ENCODE results near the gene HNRNPL.
A peak's percentile ranks its signal among the peaks of the same experiment; 100 is the strongest.
"Not testable (repeated sequence)": the region's sequence is repeated elsewhere in the genome, so short reads cannot be mapped to it uniquely, and the experiment has no call there.

The HNRNPL gene

DNA sequence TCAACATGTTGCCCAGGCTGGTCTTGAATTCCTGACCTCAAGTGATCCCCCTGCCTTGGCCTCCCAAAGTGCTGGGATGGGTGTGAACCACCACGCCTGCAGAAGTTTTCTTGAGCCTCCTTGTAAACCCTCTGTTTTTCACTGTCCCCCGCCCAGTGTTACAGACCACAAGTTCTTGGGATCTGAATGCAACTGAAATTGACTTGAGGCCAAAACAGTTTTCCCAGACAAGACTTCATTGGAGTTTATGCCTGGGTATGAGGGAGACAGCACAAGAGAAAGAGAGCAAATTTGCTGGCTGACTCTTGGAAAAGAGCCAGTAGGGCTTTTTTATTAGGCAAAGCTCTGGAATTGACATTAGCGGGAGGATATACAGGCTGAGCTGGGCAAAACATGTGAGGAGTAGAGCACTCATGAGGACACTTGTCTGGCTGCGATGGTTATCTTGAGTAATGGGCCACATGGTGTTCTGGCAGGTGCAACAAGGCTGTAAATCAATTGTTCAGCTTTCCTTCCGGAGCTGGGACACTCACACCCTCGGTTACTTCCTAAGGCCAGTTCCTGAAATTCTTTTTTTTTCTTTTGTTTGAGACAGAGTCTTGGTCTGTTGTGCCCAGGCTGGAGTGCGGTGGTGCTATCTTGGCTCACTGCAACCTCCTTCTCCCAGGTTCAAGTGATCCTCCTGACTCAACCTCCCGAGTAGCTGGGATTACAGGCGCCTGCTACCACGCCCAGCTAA lies 12.7 kb upstream of the HNRNPL start:
- Histone ChIP-seq H3K9ac (no peak overlapping the region), H3K27ac (no peak overlapping the region), H3K9me3 (ENCODE audit: control insufficient read depth, low read length) (no peaks in the 10 kb centered on the region), H3K4me3 (ENCODE audit: low read depth, low read length) (no peak overlapping the region), H3K79me2 (no peaks in the 10 kb centered on the region), H3K4me1 (no peaks in the 10 kb centered on the region), H3K4me2 (ENCODE audit: low read length) (peak overlapping the region; percentile 9), H3K27me3 (ENCODE audit: control insufficient read depth, insufficient read depth, low read length) (no peaks in the 10 kb centered on the region), H3K36me3 (ENCODE audit: control insufficient read depth, insufficient read depth, low read length) (no peaks in the 10 kb centered on the region), H2AFZ (no peak overlapping the region)
- TF ChIP-seq, protein P1, sequence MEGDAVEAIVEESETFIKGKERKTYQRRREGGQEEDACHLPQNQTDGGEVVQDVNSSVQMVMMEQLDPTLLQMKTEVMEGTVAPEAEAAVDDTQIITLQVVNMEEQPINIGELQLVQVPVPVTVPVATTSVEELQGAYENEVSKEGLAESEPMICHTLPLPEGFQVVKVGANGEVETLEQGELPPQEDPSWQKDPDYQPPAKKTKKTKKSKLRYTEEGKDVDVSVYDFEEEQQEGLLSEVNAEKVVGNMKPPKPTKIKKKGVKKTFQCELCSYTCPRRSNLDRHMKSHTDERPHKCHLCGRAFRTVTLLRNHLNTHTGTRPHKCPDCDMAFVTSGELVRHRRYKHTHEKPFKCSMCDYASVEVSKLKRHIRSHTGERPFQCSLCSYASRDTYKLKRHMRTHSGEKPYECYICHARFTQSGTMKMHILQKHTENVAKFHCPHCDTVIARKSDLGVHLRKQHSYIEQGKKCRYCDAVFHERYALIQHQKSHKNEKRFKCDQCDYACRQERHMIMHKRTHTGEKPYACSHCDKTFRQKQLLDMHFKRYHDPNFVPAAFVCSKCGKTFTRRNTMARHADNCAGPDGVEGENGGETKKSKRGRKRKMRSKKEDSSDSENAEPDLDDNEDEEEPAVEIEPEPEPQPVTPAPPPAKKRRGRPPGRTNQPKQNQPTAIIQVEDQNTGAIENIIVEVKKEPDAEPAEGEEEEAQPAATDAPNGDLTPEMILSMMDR (IDR thresholded peaks at IDR 0.05) = no peak

GRCh38 chr19:38861368-38861767 lies 11.6 kb upstream of the HNRNPL start:
- no peaks in the 10 kb centered on the region for H3K36me3 ChIP-seq (ENCODE audit: control insufficient read depth, insufficient read depth, low read length)
- H3K4me2 ChIP-seq (ENCODE audit: low read length) = no peak overlapping the region
- no peak overlapping the region for H3K27ac ChIP-seq
- no peaks in the 10 kb centered on the region for H3K79me2 ChIP-seq
- no peaks in the 10 kb centered on the region for H3K27me3 ChIP-seq (ENCODE audit: control insufficient read depth, insufficient read depth, low read length)
- no peak overlapping the region for H3K9ac ChIP-seq
- H2AFZ ChIP-seq = no peak overlapping the region
- H3K4me1 ChIP-seq = no peaks in the 10 kb centered on the region
- no peak overlapping the region for H3K4me3 ChIP-seq (ENCODE audit: low read depth, low read length)
- no peaks in the 10 kb centered on the region for H3K9me3 ChIP-seq (ENCODE audit: control insufficient read depth, low read length)
- TF ChIP-seq, protein P1 (IDR thresholded peaks at IDR 0.05) = no peak

DNA sequence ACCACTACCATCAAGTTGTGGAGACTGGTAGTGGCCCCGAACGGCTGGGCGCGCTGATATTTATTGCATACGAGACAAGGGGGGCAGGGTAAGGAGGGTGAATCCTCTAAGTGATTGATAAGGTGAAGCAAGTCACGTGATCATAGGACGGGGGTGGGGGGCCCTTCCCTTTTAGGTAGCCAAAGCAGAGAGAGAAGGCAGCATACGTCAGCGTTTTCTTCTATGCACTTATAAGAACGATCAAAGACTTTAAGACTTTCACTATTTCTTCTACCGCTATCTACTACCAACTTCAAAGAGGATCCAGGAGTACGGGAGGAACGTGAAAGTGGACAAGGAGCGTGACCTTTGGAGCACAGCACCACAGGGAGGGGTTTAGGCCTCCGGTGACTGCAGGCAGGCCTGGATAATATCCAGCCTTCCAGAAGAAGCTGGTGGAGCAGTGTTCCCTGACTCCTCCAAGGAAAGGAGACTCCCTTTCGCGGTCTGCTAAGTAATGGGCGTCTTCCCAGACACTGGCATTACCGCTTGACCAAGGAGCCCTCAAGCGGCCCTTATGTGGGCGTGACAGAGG lies 9.9 kb upstream of the HNRNPL start:
- H3K9me3 ChIP-seq (ENCODE audit: control insufficient read depth, low read length); H3K4me1 ChIP-seq; H3K79me2 ChIP-seq; H3K4me3 ChIP-seq (ENCODE audit: low read depth, low read length); H3K4me2 ChIP-seq (ENCODE audit: low read length); H3K9ac ChIP-seq; H3K27me3 ChIP-seq (ENCODE audit: control insufficient read depth, insufficient read depth, low read length); H3K36me3 ChIP-seq (ENCODE audit: control insufficient read depth, insufficient read depth, low read length): not testable (repeated sequence)
- Histone ChIP-seq H3K27ac (peak overlapping the region; percentile 11), H2AFZ (peak overlapping the region; percentile 74)

DNA sequence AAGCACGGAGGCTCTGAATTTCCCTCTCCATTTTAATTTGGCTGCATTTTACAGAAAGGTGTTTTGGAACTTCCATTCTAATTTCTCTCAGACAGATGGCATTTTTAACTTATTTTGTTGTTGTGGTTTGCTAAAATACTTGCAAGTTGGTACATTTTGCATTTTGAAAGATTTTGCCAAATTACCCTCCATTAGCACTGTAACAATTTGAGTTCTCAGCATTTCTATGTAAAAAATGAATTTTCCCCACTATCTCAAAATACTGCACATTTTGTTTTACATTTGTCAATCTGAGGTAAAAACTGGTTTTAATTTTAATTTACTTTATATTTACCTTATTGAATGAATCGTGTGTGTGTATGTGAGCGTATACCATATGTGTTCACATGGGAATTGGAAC lies 7.0 kb upstream of the HNRNPL start:
- Histone ChIP-seq H3K4me3 (ENCODE audit: low read depth, low read length) (no peak overlapping the region), H3K9ac (no peak overlapping the region), H3K4me2 (ENCODE audit: low read length) (no peak overlapping the region), H3K36me3 (ENCODE audit: control insufficient read depth, insufficient read depth, low read length) (no peaks in the 10 kb centered on the region), H3K9me3 (ENCODE audit: control insufficient read depth, low read length) (no peaks in the 10 kb centered on the region), H3K4me1 (no peaks in the 10 kb centered on the region), H3K79me2 (no peaks in the 10 kb centered on the region), H2AFZ (no peak overlapping the region), H3K27me3 (ENCODE audit: control insufficient read depth, insufficient read depth, low read length) (no peaks in the 10 kb centered on the region), H3K27ac (no peak overlapping the region)
- TF ChIP-seq, protein P1 (IDR thresholded peaks at IDR 0.05) = no peak

- not testable (repeated sequence) for H3K4me3 ChIP-seq (ENCODE audit: low read depth, low read length); H3K4me1 ChIP-seq; H3K4me2 ChIP-seq (ENCODE audit: low read length); H3K27ac ChIP-seq; H3K27me3 ChIP-seq (ENCODE audit: control insufficient read depth, insufficient read depth, low read length); H3K79me2 ChIP-seq; H3K9me3 ChIP-seq (ENCODE audit: control insufficient read depth, low read length); H3K36me3 ChIP-seq (ENCODE audit: control insufficient read depth, insufficient read depth, low read length); H3K9ac ChIP-seq; H2AFZ ChIP-seq
Measured at GRCh38 chr19:38855751-38856150, 6.0 kb upstream of the HNRNPL start.

GRCh38 chr19:38854961-38855360 lies 5.2 kb upstream of the HNRNPL start:
- H3K4me1 ChIP-seq; H3K27ac ChIP-seq; H3K4me2 ChIP-seq (ENCODE audit: low read length); H3K79me2 ChIP-seq; H3K9ac ChIP-seq; H2AFZ ChIP-seq; H3K36me3 ChIP-seq (ENCODE audit: control insufficient read depth, insufficient read depth, low read length); H3K9me3 ChIP-seq (ENCODE audit: control insufficient read depth, low read length); H3K4me3 ChIP-seq (ENCODE audit: low read depth, low read length); H3K27me3 ChIP-seq (ENCODE audit: control insufficient read depth, insufficient read depth, low read length): not testable (repeated sequence)
